HepG2 (cell line): ENCODE results near the gene PSMA7. TPM values are rescaled to one million over a fixed set of nuclear protein-coding genes. Genes with fewer than 3 reads are reported as not detected.

Source experiments
- HDAC2 ChIP-seq: sonication (generic); formaldehyde crosslinking; IDR thresholded peaks from 2 replicates; pipeline ENCODE4 v1.4.0; 2020; ENCODE audit warnings: missing genetic modification reagents
- MXI1 ChIP-seq: IDR thresholded peaks from 3 replicates; pipeline ENCODE4 v1.6.1; 2012; ENCODE audit warnings: low read depth, low read length, inconsistent platforms, borderline replicate concordance
- SCMH1 ChIP-seq: sonication (generic); formaldehyde crosslinking; IDR thresholded peaks from 2 replicates; pipeline ENCODE4 v1.9.0; 2021; ENCODE audit warnings: missing genetic modification reagents, mild to moderate bottlenecking, borderline replicate concordance
- ZBTB2 ChIP-seq: sonication (generic); formaldehyde crosslinking; IDR thresholded peaks from 2 replicates; pipeline ENCODE4 v1.8.0; 2022; ENCODE audit warnings: low read depth, missing genetic modification reagents
- ZBTB40 ChIP-seq, 2 experiments: fragments of 450-650 bp in 1 of 2; sonication (generic) in 1 of 2; formaldehyde crosslinking in 1 of 2; IDR thresholded peaks; 2 replicates each; pipeline versions ENCODE4 v1.6.1 to v1.8.0; 2016 to 2022; ENCODE audit warnings: antibody characterized with exemption in 1 of 2, mild to moderate bottlenecking in 1 of 2, missing genetic modification reagents in 1 of 2
- ZBTB7B ChIP-seq: sonication (generic); formaldehyde crosslinking; IDR thresholded peaks from 2 replicates; pipeline ENCODE4 v1.4.0; 2020; ENCODE audit warnings: missing genetic modification reagents
- ZNF260 ChIP-seq: sonication (generic); formaldehyde crosslinking; IDR thresholded peaks from 2 replicates; pipeline ENCODE4 v1.4.0; 2020; ENCODE audit warnings: missing genetic modification reagents, low read depth, mild to moderate bottlenecking, borderline replicate concordance
- ZNF263 ChIP-seq: sonication (generic); formaldehyde crosslinking; IDR thresholded peaks from 2 replicates; pipeline ENCODE4 v1.4.0; 2020; ENCODE audit warnings: missing genetic modification reagents
- ZNF275 ChIP-seq: sonication (generic); formaldehyde crosslinking; IDR thresholded peaks from 2 replicates; pipeline ENCODE4 v1.8.0; 2022; ENCODE audit warnings: missing genetic modification reagents, mild to moderate bottlenecking, inconsistent platforms, borderline replicate concordance
- ZNF350 ChIP-seq: sonication (generic); formaldehyde crosslinking; IDR thresholded peaks from 2 replicates; pipeline ENCODE4 v1.4.0; 2020; ENCODE audit warnings: mild to moderate bottlenecking, low read depth, missing genetic modification reagents, borderline replicate concordance
- ZNF691 ChIP-seq: sonication (generic); formaldehyde crosslinking; IDR thresholded peaks from 2 replicates; pipeline ENCODE4 v1.4.0; 2020; ENCODE audit warnings: missing genetic modification reagents, low read depth, mild to moderate bottlenecking, borderline replicate concordance
- ZSCAN30 ChIP-seq: sonication (generic); formaldehyde crosslinking; IDR thresholded peaks from 2 replicates; pipeline ENCODE4 v1.5.0; 2020; ENCODE audit warnings: mild to moderate bottlenecking, missing genetic modification reagents
- polyA plus RNA-seq, 8 experiments: library from polyadenylated mRNA; depleted of rRNA in 3 of 8; stranded (reverse) in 7 of 8; unstranded in 1 of 8; fragments of >200 nt; fragmentation: Illumina TruSeq in 4 of 8; extraction: Trizol in 4 of 8; gene quantifications; 2 replicates each; pipeline versions ENCODE4 v1.2.1 to v1.2.3, GENCODE V29; 2011 to 2016; ENCODE audit warnings: low read depth in 4 of 8, missing spikeins in 1 of 8, mixed read lengths in 1 of 8; ENCODE audit not compliant: insufficient read depth in 1 of 8
- total RNA-seq, 5 experiments: library from RNA; depleted of rRNA; stranded (reverse); fragments of >200 nt; fragmentation: Illumina TruSeq; extraction: Trizol; gene quantifications; 2 replicates each; pipeline ENCODE4 v1.2.3, GENCODE V29; 2016; ENCODE audit warnings: low read depth in 1 of 5

The PSMA7 gene
- total and polyA plus RNA-seq, 2 of the 13 experiments (the other 11 are each of a cell fraction or from before 2014, with no cell fraction given), result 531 to 631 TPM

GRCh38 chr20:62143957-62144825, 997 bp upstream of the PSMA7 start (continued):
- no peak for TF ChIP-seq ZBTB40 (IDR thresholded peaks at IDR 0.05)
- peak; percentile 76 for TF ChIP-seq ZBTB40 (CRISPR knock-in tag; IDR thresholded peaks at IDR 0.05)
- TF ChIP-seq ZSCAN30 (CRISPR knock-in tag), result no peak
- peak; percentile 37; the same call in 1 of the 2 replicates for TF ChIP-seq ZNF350 (CRISPR knock-in tag)
- peak; percentile 35; the same call in 1 of the 2 replicates for TF ChIP-seq HDAC2 (CRISPR knock-in tag)
- TF ChIP-seq ZBTB2 (CRISPR knock-in tag), result no peak
- TF ChIP-seq ZNF691 (CRISPR knock-in tag), result no peak
- no peak for TF ChIP-seq ZNF263 (CRISPR knock-in tag)
- TF ChIP-seq MXI1, result peak; percentile 66; the same call in 1 of the 3 replicates
- no peak for TF ChIP-seq ZNF275 (CRISPR knock-in tag)
- no peak for TF ChIP-seq ZBTB7B (CRISPR knock-in tag)
- TF ChIP-seq SCMH1 (CRISPR knock-in tag), result no peak
- TF ChIP-seq ZNF260 (CRISPR knock-in tag), result no peak
